Peyer's patch (tissue), 4 donors: ENCODE data around the gene GHRL.

ENCODE experiments used
- CTCF ChIP-seq, 6 experiments: fragments of 450-650 bp in 4 of 6; fragments of 200-600 bp in 2 of 6; sonication (generic) in 1 of 6; IDR thresholded peaks; one replicate each; pipeline ENCODE4 v1.5.1; 2017 to 2019; ENCODE audit warnings: antibody characterized with exemption in 6 of 6, mild to moderate bottlenecking in 3 of 6, moderate library complexity in 1 of 6
- POLR2A ChIP-seq, 2 donors: fragments of 450-650 bp; IDR thresholded peaks; one replicate each; pipeline ENCODE4 v1.5.1; 2017; ENCODE audit warnings: antibody characterized with exemption in 2 of 2, mild to moderate bottlenecking in 2 of 2, moderate library complexity in 2 of 2

GRCh38 chr3:10334459-10334858 is 41.7 kb upstream of the GHRL start:
- no peak for TF ChIP-seq CTCF (IDR thresholded peaks at IDR 0.05)
- TF ChIP-seq POLR2A (IDR thresholded peaks at IDR 0.05), result no peak
